A204.1 (cell line): ENCODE data around the gene PSME3.
"Not testable (repeated sequence)": the region's sequence is repeated elsewhere in the genome, so short reads cannot be mapped to it uniquely, and the experiment has no call there.

ENCODE experiments used
- FAIRE-seq: peaks from 2 replicates; lab custom pipeline; 2012; peaks lifted over from hg19 to GRCh38; lab: Jason Lieb, UNC

The PSME3 gene

GRCh38 chr17:42878123-42878880, 45.1 kb downstream of the PSME3 start:
- no peak for FAIRE-seq

- no peak for FAIRE-seq
These were observed 45.9 kb downstream of the PSME3 start for GRCh38 chr17:42878924-42879595.

GRCh38 chr17:42879596-42879985, 46.4 kb downstream of the PSME3 start:
- no peak for FAIRE-seq

GRCh38 chr17:42880776-42881310, 47.6 kb downstream of the PSME3 start:
- no peak for FAIRE-seq

GRCh38 chr17:42881706-42882105, 48.5 kb downstream of the PSME3 start:
- FAIRE-seq, result not testable (repeated sequence)

GRCh38 chr17:42882166-42882565, 49.0 kb downstream of the PSME3 start:
- FAIRE-seq, result no peak

- no peak for FAIRE-seq
These were observed 50.8 kb downstream of the PSME3 start for GRCh38 chr17:42883802-42884558.

- FAIRE-seq, result not testable (repeated sequence)
These were observed 52.6 kb downstream of the PSME3 start for GRCh38 chr17:42885806-42886205.

- no peak for FAIRE-seq
These were observed 53.3 kb downstream of the PSME3 start for GRCh38 chr17:42886283-42887176.

- no peak for FAIRE-seq
These were observed 56.6 kb downstream of the PSME3 start for GRCh38 chr17:42889809-42890208.

GRCh38 chr17:42891539-42892152, 58.4 kb downstream of the PSME3 start:
- no peak for FAIRE-seq

- FAIRE-seq, result no peak
These were observed 60.2 kb downstream of the PSME3 start for GRCh38 chr17:42893359-42893758.
